UCSD-AML1 (cell line): ENCODE measurements around the gene VIPR2.
"Not testable (repeated sequence)": the region's sequence is repeated elsewhere in the genome, so short reads cannot be mapped to it uniquely, and the experiment has no call there.

Experiments used
- DNase-seq: peaks from one replicate; lab custom pipeline; 2025; ENCODE audit not compliant: unreplicated experiment; lab: John Stamatoyannopoulos, UW

The VIPR2 gene, protein sequence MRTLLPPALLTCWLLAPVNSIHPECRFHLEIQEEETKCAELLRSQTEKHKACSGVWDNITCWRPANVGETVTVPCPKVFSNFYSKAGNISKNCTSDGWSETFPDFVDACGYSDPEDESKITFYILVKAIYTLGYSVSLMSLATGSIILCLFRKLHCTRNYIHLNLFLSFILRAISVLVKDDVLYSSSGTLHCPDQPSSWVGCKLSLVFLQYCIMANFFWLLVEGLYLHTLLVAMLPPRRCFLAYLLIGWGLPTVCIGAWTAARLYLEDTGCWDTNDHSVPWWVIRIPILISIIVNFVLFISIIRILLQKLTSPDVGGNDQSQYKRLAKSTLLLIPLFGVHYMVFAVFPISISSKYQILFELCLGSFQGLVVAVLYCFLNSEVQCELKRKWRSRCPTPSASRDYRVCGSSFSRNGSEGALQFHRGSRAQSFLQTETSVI

GRCh38 chr7:159144758-159145489, at the start of gene VIPR2:
VIPR2 (minus strand) TSS chr7:159144867; CDS start chr7:159144771, 96 bp downstream.
- no peak for DNase-seq

- DNase-seq, result no peak
Measured at GRCh38 chr7:159193543-159194090, 49.0 kb upstream of the VIPR2 start.

DNA sequence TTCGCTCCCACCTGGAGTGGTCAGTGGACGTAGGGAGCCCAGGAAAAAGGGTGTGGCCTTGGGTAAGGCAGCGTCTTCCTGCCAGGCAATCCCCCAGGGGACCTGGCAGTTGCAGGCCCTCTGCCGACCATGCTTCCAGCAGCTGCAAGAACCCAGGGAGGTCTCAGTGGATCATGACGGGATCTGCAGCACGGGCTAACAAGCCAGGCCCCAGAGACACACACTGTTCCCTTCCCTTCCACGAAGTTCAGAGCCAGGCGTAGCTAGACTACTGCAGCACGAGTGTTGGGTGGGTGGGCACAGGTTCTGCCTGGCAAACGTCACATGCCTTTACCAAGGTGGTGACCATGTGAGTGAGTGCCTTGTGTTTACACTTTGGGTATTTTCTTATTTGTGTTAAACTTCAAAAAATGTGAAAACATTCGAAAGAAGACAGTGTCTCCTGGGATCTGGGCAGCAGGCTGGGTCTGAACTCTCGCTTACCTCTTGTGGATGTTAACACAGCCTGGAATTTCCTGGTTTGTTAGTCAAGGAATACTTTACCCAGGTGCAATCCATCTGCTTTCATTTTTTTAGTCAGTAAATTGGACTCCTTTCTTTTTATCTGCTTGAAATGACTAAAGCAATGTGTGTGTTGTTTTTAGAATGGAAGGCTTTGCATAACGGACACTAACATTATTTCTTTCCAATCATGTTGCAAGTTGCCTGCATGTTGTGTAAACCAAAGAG, 48.2 kb upstream of the VIPR2 start:
- DNase-seq, result no peak

- DNase-seq, result no peak
Measured at GRCh38 chr7:159192013-159192412, 47.3 kb upstream of the VIPR2 start.

- no peak for DNase-seq
Measured at GRCh38 chr7:159191236-159191635, 46.6 kb upstream of the VIPR2 start.

- DNase-seq, result no peak
Measured at GRCh38 chr7:159188011-159188410, 43.3 kb upstream of the VIPR2 start.

DNA sequence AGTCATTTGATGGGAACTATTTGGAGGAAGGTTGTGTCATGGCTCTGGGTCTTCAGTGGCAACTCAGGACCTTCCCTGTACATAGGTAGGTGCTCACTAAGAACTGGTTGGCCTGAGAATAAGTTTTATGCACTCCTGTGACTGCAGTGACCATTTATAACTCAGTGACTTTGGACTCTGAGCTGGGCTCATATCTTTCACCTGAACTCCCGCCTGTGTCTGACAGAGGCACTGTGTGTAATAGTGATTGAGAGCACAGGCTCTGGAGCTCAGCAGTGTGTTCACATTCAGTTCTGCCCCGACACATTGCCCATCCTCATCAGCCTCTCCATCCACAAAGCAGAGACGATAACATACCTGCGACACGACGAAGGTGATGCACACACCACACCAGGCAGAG, 34.6 kb upstream of the VIPR2 start:
- DNase-seq, result no peak

GRCh38 chr7:159177284-159177953, 32.8 kb upstream of the VIPR2 start:
- no peak for DNase-seq

- DNase-seq, result no peak
Measured at GRCh38 chr7:159175792-159176191, 31.1 kb upstream of the VIPR2 start.

DNA sequence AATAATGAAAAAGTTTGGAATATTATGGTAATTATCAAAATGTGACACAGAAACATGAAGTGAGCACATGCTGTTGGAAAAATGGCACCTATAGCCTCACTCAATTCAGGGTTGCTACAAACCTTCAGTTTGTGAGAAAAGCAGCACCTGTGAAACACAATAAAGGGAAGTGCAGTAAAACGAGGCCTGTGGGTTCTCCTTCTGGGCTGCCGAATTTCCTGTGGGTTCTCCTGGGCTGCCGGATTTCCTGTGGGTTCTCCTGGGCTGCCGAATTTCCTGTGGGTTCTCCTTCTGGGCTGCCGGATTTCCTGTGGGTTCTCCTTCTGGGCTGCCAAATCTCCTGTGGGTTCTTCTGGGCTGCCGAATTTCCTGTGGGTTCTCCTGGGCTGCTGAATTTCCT, 30.4 kb upstream of the VIPR2 start:
- not testable (repeated sequence) for DNase-seq

DNA sequence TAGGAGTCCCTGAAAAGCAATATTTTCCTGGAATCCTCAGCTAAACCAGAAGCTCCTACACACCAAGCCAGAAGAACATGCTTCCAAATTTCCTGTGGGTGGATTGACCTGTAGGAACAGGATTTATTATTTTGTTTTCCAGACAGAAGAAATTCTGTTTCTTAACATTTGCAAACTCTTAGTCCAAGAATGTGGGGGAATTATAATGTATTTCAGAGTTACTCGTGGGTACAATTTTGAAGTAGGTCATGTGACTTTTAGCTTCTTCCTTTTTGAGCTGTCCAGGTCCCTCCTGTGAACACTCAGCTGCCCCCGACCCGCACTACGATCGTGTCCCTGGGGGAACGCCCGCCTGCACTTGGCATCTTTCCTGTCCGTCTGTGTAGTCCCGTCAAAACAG, 27.7 kb upstream of the VIPR2 start:
- no peak for DNase-seq

GRCh38 chr7:159169391-159169790, 24.7 kb upstream of the VIPR2 start:
- no peak for DNase-seq

DNA sequence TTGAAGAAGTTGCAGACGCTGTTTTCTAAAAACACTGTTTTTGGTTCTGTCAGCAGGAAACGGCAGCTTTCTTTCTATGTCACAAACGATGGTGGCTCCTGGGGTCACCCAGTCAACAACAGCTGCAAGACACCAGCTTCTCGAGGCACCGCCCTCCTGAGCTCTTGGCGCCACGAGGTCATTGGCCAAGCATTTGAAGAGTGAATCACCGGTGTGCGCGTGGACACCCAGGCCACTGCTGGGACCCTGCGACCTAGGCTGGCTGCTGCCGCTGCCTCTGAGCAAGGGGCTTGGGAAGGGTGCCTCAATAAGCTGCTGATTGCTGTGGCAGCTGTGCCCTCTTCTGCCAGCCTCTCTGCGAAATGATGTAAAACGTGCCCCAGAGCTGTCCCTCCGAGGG, 22.5 kb upstream of the VIPR2 start:
- no peak for DNase-seq

- no peak for DNase-seq
Measured at GRCh38 chr7:159166530-159166929, 21.9 kb upstream of the VIPR2 start.

- no peak for DNase-seq
Measured at GRCh38 chr7:159165352-159165751, 20.7 kb upstream of the VIPR2 start.

DNA sequence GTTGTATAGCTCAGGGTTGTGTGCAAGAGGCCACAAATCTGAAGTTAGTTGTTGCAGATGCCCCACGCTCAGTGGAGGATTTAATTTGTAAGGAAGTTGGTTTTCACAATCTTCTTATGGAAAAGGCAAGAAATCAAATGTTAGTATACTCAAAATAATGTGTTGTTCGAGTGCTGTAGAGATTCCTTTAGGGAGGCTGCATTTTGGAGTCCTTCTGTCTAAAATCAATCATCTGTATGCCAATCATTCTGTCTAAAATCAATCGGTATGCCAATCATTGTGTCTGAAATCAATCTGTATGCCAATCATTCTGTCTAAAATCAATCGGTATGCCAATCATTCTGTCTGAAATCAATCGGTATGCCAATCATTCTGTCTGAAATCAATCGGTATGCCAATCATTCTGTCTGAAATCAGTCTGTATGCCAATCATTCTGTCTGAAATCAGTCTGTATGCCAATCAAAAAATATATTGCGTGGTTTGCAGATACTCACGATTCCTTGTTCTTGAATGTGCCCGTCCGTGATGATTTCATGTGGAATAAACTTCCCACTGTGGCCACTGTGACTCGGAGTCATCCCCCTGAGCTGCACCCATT, 19.1 kb upstream of the VIPR2 start:
- not testable (repeated sequence) for DNase-seq

GRCh38 chr7:159162050-159162626, 17.5 kb upstream of the VIPR2 start:
- not testable (repeated sequence) for DNase-seq

- DNase-seq, result no peak
Measured at GRCh38 chr7:159160450-159160849, 15.8 kb upstream of the VIPR2 start.

DNA sequence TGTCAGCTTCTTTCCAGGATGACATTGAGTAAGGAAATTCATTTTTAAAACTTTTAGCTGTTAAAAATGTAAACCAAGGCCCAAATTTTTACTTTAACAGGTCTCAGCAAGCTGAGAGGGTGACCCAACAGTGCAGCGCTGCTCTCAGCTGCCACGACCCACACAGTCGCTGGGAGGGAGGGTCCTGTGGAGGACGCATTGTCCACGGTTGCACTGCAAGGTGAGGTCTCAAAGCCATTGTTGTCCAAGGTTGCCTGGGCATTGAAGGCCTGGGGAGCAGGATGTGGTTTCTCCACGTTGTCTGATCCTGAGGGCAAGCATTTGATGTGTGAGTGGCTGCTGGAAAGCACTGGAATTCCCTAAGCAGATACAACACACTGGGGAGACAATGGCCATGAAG, 15.1 kb upstream of the VIPR2 start:
- no peak for DNase-seq

DNA sequence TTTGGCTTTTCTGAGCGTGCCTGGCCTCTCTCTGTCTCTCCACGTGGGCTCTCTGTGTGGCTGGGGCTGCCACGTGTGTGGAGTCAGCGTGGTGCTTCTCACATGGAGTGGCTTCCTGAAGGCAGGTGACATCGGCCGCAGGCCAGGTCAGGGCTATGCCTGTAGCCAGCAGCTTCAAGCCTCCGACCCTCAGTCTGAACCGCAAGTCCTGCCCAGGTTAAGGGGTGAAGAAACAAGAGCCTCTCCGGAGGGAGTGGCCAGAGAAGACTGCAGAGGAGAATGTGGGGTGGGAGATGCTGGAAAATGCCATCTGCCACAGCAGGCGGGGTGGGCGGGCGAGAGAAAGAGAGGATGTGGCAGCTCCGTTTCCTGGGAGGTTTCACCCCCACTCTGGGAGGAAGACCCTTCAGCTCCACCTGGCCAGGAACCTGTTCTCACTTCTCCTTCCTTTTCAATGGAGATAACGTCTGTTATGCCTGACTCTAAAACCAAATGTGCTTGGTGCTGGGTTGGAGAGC, 14.3 kb upstream of the VIPR2 start:
- no peak for DNase-seq
